Measurements from ENCODE around the gene BTNL8. TPM values are rescaled to one million over a fixed set of nuclear protein-coding genes. Genes with fewer than 3 reads are reported as not detected.

The BTNL8 gene
- total RNA-seq, 1 donor from 2014 or later: not detected

DNA sequence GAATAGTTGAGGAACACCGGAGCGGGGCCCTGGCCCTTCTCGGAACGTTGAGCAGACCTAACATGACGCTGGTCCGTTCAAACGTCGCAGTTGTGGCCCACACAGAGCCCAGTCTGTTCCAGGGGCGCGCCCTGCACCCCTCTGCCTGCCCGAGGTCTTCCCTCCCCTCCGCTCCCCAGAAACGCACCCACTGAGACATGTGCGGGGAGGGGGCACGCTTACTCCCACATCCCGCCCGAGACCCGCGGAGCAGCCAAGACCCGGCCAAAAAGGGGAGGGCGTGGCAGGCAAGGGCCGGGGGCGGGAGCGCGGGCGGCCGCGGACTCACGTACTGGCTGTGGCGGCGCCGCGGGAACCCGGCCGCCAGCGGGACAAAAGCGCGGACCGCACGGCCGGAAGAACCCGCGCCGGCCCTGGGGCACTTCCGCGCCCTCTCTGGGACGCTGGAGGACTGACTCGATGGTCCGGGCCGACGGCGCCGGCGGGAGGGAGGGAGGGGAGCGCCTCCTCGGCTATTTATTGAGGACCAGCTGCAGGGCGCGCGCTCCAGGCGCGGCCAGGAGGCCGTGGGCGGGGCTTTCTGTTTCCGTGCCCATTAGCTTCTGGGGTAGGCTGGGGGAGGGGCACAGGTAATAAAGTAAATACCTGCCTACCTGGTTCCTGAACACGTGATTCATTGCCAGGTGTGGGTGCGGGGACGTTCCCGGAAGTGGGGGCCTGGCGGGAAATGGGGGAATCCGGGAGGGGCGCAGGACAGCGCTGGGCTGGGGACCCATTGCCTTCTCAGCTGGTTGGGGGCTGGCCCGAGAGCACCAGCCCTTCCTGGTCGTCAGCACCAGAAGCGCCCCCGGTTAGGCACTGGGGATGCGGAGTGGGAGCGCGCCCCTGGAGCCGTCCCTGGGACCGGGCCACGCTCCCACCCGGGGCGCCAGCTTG is 37.8 kb upstream of the BTNL8 start, which contains the start of gene ZFP62:
TSS of gene ZFP62 (minus strand) at position 390 of the 936 bp plus-strand sequence. CDS start at position 333, 57 bp downstream.
- DNase-seq (ENCODE audit: extremely low spot score, unreplicated experiment): peak; percentile 95
- TF ChIP-seq, protein P1, sequence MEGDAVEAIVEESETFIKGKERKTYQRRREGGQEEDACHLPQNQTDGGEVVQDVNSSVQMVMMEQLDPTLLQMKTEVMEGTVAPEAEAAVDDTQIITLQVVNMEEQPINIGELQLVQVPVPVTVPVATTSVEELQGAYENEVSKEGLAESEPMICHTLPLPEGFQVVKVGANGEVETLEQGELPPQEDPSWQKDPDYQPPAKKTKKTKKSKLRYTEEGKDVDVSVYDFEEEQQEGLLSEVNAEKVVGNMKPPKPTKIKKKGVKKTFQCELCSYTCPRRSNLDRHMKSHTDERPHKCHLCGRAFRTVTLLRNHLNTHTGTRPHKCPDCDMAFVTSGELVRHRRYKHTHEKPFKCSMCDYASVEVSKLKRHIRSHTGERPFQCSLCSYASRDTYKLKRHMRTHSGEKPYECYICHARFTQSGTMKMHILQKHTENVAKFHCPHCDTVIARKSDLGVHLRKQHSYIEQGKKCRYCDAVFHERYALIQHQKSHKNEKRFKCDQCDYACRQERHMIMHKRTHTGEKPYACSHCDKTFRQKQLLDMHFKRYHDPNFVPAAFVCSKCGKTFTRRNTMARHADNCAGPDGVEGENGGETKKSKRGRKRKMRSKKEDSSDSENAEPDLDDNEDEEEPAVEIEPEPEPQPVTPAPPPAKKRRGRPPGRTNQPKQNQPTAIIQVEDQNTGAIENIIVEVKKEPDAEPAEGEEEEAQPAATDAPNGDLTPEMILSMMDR (IDR thresholded peaks at IDR 0.05): no peak
- Mint-ChIP-seq H3K4me1 (ENCODE audit: unreplicated experiment) (peaks cover 9% of the 10 kb centered on the region), H3K36me3 (ENCODE audit: unreplicated experiment) (peaks cover 12% of the 10 kb centered on the region), H3K27ac (ENCODE audit: unreplicated experiment) (peak within 1 kb of the TSS; percentile 86), H3K4me3 (ENCODE audit: unreplicated experiment) (peak within 1 kb of the TSS; percentile 85), H3K9me3 (ENCODE audit: unreplicated experiment) (peaks cover under 1% of the 10 kb centered on the region), H3K27me3 (ENCODE audit: unreplicated experiment) (no peaks in the 10 kb centered on the region)

DNA sequence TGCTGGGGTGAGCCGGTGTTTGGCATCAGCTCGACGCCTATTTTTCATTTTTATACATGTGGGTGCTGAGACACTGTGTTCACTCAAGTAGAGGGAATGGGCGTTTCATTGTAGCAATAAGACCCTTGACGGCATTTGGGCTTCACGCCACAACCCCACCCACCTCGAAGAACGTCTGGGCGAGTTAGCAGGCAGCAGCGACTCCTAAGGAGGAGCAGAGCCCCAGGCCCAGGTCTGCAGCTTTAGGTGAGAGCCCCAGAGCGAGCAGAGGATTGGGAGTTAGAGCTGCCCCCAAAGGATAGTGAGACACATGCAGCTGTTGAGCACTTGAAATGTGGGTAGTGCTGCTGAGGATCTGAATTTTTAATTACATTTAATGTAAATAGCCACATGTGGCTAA is 36.3 kb upstream of the BTNL8 start:
- no peaks in the 10 kb centered on the region for H3K9me3 Mint-ChIP-seq (ENCODE audit: unreplicated experiment)
- H3K4me3 Mint-ChIP-seq (ENCODE audit: unreplicated experiment): no peak overlapping the region
- H3K27me3 Mint-ChIP-seq (ENCODE audit: unreplicated experiment): no peaks in the 10 kb centered on the region
- H3K36me3 Mint-ChIP-seq (ENCODE audit: unreplicated experiment): peaks cover 7% of the 10 kb centered on the region
- no peak for DNase-seq (ENCODE audit: extremely low spot score, unreplicated experiment)
- H3K27ac Mint-ChIP-seq (ENCODE audit: unreplicated experiment): no peak overlapping the region
- peaks cover 9% of the 10 kb centered on the region for H3K4me1 Mint-ChIP-seq (ENCODE audit: unreplicated experiment)
- TF ChIP-seq, protein P1 (IDR thresholded peaks at IDR 0.05): no peak

GRCh38 chr5:180865981-180866695 is 32.8 kb upstream of the BTNL8 start:
- Mint-ChIP-seq H3K27me3 (ENCODE audit: unreplicated experiment) (no peaks in the 10 kb centered on the region), H3K4me1 (ENCODE audit: unreplicated experiment) (peaks cover 3% of the 10 kb centered on the region), H3K27ac (ENCODE audit: unreplicated experiment) (no peak overlapping the region), H3K9me3 (ENCODE audit: unreplicated experiment) (no peaks in the 10 kb centered on the region), H3K36me3 (ENCODE audit: unreplicated experiment) (no peaks in the 10 kb centered on the region), H3K4me3 (ENCODE audit: unreplicated experiment) (no peak overlapping the region)
- no peak for DNase-seq (ENCODE audit: extremely low spot score, unreplicated experiment)
- TF ChIP-seq, protein P1 (IDR thresholded peaks at IDR 0.05): no peak

DNA sequence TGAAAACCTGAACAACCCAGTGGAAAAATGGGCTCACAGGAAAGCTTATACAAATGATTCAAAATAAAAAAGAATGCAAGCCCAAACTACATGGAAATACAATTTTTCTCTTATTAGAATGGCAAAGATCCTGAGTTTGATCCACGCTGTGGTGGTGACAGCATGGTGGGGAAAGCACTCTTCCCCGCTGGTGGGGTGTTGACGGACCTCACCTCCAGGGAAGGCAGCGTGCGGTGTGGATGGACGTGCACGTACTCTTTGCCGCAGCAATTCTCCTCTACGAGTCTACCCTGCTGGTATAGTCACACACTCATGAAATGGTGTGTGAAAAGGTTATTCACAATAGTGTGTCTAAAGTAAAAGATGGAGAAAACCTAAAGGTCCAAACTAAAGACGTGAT is 32.0 kb upstream of the BTNL8 start:
- H3K4me3 Mint-ChIP-seq (ENCODE audit: unreplicated experiment): no peak overlapping the region
- no peak overlapping the region for H3K27ac Mint-ChIP-seq (ENCODE audit: unreplicated experiment)
- DNase-seq (ENCODE audit: extremely low spot score, unreplicated experiment): no peak
- H3K9me3 Mint-ChIP-seq (ENCODE audit: unreplicated experiment): no peaks in the 10 kb centered on the region
- TF ChIP-seq, protein P1 (IDR thresholded peaks at IDR 0.05): no peak
- no peaks in the 10 kb centered on the region for H3K27me3 Mint-ChIP-seq (ENCODE audit: unreplicated experiment)
- peaks cover 3% of the 10 kb centered on the region for H3K4me1 Mint-ChIP-seq (ENCODE audit: unreplicated experiment)
- no peaks in the 10 kb centered on the region for H3K36me3 Mint-ChIP-seq (ENCODE audit: unreplicated experiment)

DNA sequence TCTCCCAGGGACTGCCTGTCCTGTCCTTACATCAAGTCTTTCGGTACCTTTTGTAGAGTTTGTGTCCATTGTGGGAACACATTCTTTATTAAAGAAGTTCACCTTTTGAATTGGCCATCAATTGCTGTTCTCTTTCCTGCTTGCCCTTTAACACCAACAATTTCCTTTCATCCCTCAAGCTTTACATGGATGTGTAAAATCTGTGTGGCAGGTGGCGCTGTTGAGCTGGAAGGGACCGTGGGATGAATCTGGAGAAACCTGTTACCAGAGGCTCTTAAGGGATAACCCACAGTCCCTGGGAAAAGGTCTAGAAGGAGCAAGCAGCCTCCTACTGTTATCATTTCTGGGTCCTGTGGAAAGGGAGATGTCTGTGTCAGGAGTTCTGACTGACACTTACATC is 30.0 kb upstream of the BTNL8 start:
- no peak overlapping the region for H3K4me3 Mint-ChIP-seq (ENCODE audit: unreplicated experiment)
- DNase-seq (ENCODE audit: extremely low spot score, unreplicated experiment): no peak
- TF ChIP-seq, protein P1 (IDR thresholded peaks at IDR 0.05): peak; percentile 80
- no peak overlapping the region for H3K27ac Mint-ChIP-seq (ENCODE audit: unreplicated experiment)
- no peaks in the 10 kb centered on the region for H3K36me3 Mint-ChIP-seq (ENCODE audit: unreplicated experiment)
- H3K27me3 Mint-ChIP-seq (ENCODE audit: unreplicated experiment): peaks cover under 1% of the 10 kb centered on the region
- H3K9me3 Mint-ChIP-seq (ENCODE audit: unreplicated experiment): no peaks in the 10 kb centered on the region
- peaks cover 3% of the 10 kb centered on the region for H3K4me1 Mint-ChIP-seq (ENCODE audit: unreplicated experiment)
